ENCODE measurements around the gene NOMO2. TPM values are rescaled to one million over a fixed set of nuclear protein-coding genes. Genes with fewer than 3 reads are reported as not detected.
"Not testable (repeated sequence)": the region's sequence is repeated elsewhere in the genome, so short reads cannot be mapped to it uniquely, and the experiment has no call there.

NOMO2 gene
- total and polyA plus RNA-seq, 12 donors: 40.7 to 204 (median 104) TPM

DNA sequence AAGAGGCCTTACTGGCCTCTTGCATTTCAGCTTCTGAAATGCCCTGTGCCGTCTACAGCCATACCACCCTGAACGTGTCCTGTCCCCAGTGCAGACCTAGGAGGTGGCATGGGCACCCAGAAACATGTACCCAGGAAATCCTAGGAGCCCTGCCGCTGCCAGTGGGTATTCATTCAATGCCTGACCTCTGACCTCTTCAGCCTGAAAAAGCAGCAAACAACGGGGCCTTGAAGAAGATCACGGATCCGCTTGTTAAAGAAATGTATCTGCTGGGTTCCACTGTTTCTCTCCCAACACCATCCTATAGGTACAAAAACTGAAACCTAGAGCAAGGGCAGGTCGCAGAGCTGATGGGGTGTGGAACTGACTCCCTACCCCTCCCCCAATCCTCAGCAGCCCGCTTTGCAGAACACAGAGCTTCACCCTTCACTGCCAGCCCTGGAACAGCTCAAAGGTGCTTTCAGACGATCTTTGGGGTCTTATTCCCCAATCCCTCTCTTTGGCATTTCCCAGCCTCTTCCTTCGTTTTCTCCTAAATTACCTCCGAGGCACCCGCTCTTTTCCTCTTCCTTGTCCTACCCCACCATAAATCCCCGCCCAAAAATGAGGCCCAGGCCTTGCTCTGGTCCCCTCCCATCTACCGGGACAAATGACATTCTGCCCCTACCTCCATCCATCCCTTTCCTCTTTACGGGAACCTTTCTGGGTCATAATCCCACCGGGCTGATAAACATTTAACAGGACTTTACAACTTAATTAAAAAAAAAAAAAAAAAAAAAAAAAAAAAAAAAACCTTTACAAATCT lies 1.3 kb downstream of the NOMO2 start:
- H3K9me3 ChIP-seq (replicated peaks in 1 of 3); H3K27ac ChIP-seq; H3K36me3 ChIP-seq (replicated peaks in 1 of 2); DNase-seq; H3K4me1 ChIP-seq (replicated peaks in 1 of 2); H3K27me3 ChIP-seq; intact Hi-C loops (cut with DNase I): not testable (repeated sequence)
- WGBS, 4 donors: 39 to 50% (median 46%) methylated on average over 12 to 13 of the region's 16 CpGs
- peak overlapping the region in 1 of 4 donors; percentile 71 for H3K4me3 ChIP-seq

GRCh38 chr16:18553671-18554070 lies 8.2 kb downstream of the NOMO2 start:
- H3K27me3 ChIP-seq; H3K4me1 ChIP-seq (replicated peaks in 1 of 2); H3K9me3 ChIP-seq (replicated peaks in 1 of 3); DNase-seq; H3K36me3 ChIP-seq (replicated peaks in 1 of 2); H3K27ac ChIP-seq; intact Hi-C loops (cut with DNase I); H3K4me3 ChIP-seq: not testable (repeated sequence)
- WGBS, 4 donors: no CpG with 5 or more reads among the region's 5 CpGs

- 83 to 89% (median 88%) methylated on average over 3 to 5 of the region's 6 CpGs for WGBS, 4 donors
- H3K36me3 ChIP-seq (replicated peaks in 1 of 2); H3K4me3 ChIP-seq; H3K4me1 ChIP-seq (replicated peaks in 1 of 2); H3K27ac ChIP-seq; H3K27me3 ChIP-seq; intact Hi-C loops (cut with DNase I); H3K9me3 ChIP-seq (replicated peaks in 1 of 3); DNase-seq: not testable (repeated sequence)
Observed at GRCh38 chr16:18547382-18547781, 14.5 kb downstream of the NOMO2 start.

GRCh38 chr16:18546853-18547252 lies 15.0 kb downstream of the NOMO2 start:
- DNase-seq; H3K27ac ChIP-seq; H3K4me3 ChIP-seq; H3K36me3 ChIP-seq (replicated peaks in 1 of 2); H3K9me3 ChIP-seq (replicated peaks in 1 of 3); intact Hi-C loops (cut with DNase I); H3K4me1 ChIP-seq (replicated peaks in 1 of 2); H3K27me3 ChIP-seq: not testable (repeated sequence)
- no CpG with 5 or more reads among the region's 5 CpGs for WGBS, 4 donors

DNA sequence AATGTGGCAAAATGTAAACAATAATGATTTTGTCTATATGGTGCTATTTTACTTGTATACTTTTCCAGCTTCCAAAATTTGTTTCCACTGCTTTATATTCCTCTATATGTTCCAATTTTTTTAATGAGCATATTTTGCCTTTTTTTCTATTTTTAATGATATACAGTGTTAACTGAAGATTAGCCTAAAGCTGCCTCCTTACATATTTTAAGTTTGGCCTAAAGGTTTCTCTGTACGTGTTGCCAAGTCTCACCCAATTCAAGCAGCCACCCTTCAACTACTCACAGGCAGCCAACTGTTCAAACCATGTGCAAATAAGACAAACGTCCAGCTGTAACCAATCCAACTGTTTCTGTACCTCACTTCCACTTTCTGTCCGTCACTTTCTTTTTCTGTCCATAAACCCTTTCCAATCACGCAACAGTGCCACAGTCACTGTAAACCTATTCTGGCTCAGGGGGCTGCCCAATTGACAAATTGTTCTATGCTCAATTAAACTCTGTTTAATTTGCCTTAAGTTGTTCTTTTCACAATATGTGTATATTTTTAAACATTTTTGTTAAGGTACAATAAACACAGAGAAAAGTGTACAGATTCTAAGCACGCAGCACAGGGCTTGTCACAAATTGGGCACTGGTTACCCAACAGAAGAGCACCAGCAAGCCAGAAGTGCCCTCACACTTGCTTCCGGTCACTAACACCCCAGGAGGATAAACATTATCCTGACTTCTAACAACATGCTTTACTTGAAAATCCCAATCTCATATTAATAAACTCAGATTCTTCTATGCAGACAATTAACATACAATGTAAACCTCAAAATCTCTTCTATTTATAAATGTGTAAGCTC lies 17.4 kb downstream of the NOMO2 start:
- H3K4me1 ChIP-seq (replicated peaks in 1 of 2); H3K9me3 ChIP-seq (replicated peaks in 1 of 3); DNase-seq; H3K27ac ChIP-seq; H3K27me3 ChIP-seq; H3K36me3 ChIP-seq (replicated peaks in 1 of 2); intact Hi-C loops (cut with DNase I); H3K4me3 ChIP-seq: not testable (repeated sequence)
- WGBS, 4 donors: 72 to 98% (median 91%) methylated on average over 2 to 5 of the region's 6 CpGs

GRCh38 chr16:18541912-18542311 lies 20.0 kb downstream of the NOMO2 start:
- H3K4me3 ChIP-seq; H3K9me3 ChIP-seq (replicated peaks in 1 of 3); intact Hi-C loops (cut with DNase I); H3K36me3 ChIP-seq (replicated peaks in 1 of 2); H3K27me3 ChIP-seq; H3K27ac ChIP-seq; DNase-seq; H3K4me1 ChIP-seq (replicated peaks in 1 of 2): not testable (repeated sequence)
- WGBS, 4 donors: no CpG with 5 or more reads among the region's 5 CpGs

DNA sequence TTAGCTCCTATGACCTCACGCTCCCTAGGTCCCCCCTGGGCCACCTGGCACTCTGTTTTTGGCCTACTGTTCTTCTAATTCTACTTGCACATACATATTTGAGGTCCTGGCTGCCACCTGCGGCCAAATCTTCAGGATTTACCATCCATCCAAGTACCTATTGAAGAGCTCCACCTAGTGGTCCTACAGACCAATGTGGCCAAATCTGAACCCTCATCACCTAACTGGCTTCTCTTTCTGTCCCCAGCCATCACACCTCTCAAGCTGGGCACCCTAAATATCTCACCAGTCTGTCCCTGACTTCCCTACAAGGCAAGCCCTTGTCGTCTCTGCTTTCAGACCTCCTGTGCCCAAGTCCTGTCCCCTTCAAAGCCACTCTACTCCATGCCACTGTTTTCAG lies 24.9 kb downstream of the NOMO2 start:
- intact Hi-C loops (cut with DNase I); H3K4me3 ChIP-seq; H3K27me3 ChIP-seq; H3K36me3 ChIP-seq (replicated peaks in 1 of 2); H3K9me3 ChIP-seq (replicated peaks in 1 of 3); H3K27ac ChIP-seq; H3K4me1 ChIP-seq (replicated peaks in 1 of 2); DNase-seq: not testable (repeated sequence)
- WGBS, 4 donors: 48 to 63% (median 55%) methylated on average over 2 to 3 of the region's 3 CpGs
- TF ChIP-seq, protein P1, sequence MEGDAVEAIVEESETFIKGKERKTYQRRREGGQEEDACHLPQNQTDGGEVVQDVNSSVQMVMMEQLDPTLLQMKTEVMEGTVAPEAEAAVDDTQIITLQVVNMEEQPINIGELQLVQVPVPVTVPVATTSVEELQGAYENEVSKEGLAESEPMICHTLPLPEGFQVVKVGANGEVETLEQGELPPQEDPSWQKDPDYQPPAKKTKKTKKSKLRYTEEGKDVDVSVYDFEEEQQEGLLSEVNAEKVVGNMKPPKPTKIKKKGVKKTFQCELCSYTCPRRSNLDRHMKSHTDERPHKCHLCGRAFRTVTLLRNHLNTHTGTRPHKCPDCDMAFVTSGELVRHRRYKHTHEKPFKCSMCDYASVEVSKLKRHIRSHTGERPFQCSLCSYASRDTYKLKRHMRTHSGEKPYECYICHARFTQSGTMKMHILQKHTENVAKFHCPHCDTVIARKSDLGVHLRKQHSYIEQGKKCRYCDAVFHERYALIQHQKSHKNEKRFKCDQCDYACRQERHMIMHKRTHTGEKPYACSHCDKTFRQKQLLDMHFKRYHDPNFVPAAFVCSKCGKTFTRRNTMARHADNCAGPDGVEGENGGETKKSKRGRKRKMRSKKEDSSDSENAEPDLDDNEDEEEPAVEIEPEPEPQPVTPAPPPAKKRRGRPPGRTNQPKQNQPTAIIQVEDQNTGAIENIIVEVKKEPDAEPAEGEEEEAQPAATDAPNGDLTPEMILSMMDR (IDR thresholded peaks at IDR 0.05): peak in 1 of 6 experiments; percentile 29

DNA sequence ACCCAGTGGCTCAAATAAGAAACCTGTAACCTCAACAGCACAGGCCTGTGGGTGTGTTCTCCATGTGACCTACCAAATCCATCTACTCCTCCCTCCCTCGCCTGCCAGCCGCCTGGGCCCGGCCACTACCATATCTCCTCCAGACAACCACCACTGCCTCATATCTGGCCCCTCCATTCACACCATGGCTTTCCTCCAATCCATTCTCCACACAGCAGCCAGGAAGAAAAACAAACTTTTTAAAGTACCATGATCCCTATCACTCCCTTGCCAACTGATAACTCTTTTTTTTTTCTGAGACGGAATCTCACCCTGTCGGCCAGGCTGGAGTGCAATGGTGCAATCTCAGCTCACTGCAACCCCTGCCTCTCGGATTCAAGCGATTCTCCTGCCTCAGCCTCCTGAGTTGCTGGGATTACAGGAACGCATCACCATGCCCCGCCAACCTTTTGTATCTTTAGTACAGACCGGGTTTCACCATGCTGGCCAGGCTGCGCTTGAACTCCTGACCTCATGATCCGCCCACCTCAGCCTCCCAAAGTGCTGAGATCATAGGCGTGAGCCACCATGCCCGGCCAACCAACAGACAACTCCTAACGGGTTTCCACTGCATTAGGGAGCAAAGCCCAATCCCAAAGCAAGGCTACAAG lies 26.3 kb downstream of the NOMO2 start:
- intact Hi-C loops (cut with DNase I); H3K36me3 ChIP-seq (replicated peaks in 1 of 2); H3K4me1 ChIP-seq (replicated peaks in 1 of 2); H3K9me3 ChIP-seq (replicated peaks in 1 of 3); DNase-seq; H3K27ac ChIP-seq; H3K27me3 ChIP-seq; H3K4me3 ChIP-seq: not testable (repeated sequence)
- 84 to 89% (median 85%) methylated on average over 8 to 15 of the region's 15 CpGs for WGBS, 4 donors

DNA sequence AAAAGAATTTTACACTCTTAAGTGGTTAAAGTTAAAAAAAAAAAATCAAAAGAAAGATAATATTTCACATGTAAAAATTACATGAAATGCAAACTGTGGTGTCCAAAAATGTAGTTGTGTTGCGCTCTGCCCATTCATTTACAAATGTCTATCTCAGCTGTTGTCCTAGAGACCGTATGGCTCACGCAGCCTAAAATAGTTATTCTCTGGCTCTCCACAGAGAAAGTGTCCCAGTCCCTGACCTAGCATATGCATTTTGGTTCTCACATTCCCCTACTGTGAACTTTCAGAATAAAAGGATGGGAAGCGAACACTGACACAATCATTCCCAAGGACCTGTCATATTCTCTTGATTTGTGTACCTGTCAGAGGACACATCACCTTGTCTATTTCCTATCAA lies 27.6 kb downstream of the NOMO2 start:
- H3K4me1 ChIP-seq (replicated peaks in 1 of 2); DNase-seq; H3K27me3 ChIP-seq; H3K27ac ChIP-seq; H3K9me3 ChIP-seq (replicated peaks in 1 of 3); H3K36me3 ChIP-seq (replicated peaks in 1 of 2); H3K4me3 ChIP-seq; intact Hi-C loops (cut with DNase I): not testable (repeated sequence)
- 100% methylated on average over 1 to 2 of the region's 4 CpGs; no CpG with 5 or more reads in 1 of the 4 donors for WGBS, 4 donors

Data from adrenal gland (tissue), 12 donors.